Calu3 (cell line): Measurements from ENCODE around the gene FBLL1. TPM values are rescaled to one million over a fixed set of nuclear protein-coding genes. Genes with fewer than 3 reads are reported as not detected.
A peak's percentile ranks its signal among the peaks of the same experiment; 100 is the strongest.

Experiments
- BruUV-seq: library from RNA; stranded (reverse); fragments of 400-500 nt; replicated peaks from 2 replicates; lab custom pipeline; 2021; lab: Mats Ljungman, UMichigan
- CTCF ChIA-PET: fragments of 300-600 bp; sonication (Branson Sonifier 250); formaldehyde crosslinking; loops from one replicate; lab custom pipeline; 2022; ENCODE audit warnings: antibody characterized with exemption; lab: Charles Lee
- DNase-seq: peaks from one replicate; pipeline ENCODE4 v3.0.0; 2022
- H3K27ac Mint-ChIP-seq: one replicate; pipeline ENCODE4 v1.8.0; 2022; ENCODE audit warnings: mixed read lengths; ENCODE audit not compliant: unreplicated experiment
- H3K27me3 Mint-ChIP-seq: one replicate; pipeline ENCODE4 v1.8.0; 2022; ENCODE audit warnings: mixed read lengths; ENCODE audit not compliant: unreplicated experiment
- H3K36me3 Mint-ChIP-seq: one replicate; pipeline ENCODE4 v1.8.0; 2022; ENCODE audit warnings: mild to moderate bottlenecking, moderate library complexity, mixed read lengths; ENCODE audit not compliant: insufficient read depth, unreplicated experiment
- H3K4me1 Mint-ChIP-seq: one replicate; pipeline ENCODE4 v1.8.0; 2022; ENCODE audit warnings: mild to moderate bottlenecking, low read depth, mixed read lengths; ENCODE audit not compliant: unreplicated experiment
- H3K4me3 Mint-ChIP-seq: one replicate; pipeline ENCODE4 v1.8.0; 2022; ENCODE audit warnings: mild to moderate bottlenecking, low read depth, moderate library complexity, mixed read lengths; ENCODE audit not compliant: unreplicated experiment
- H3K9me3 Mint-ChIP-seq: one replicate; pipeline ENCODE4 v1.8.0; 2022; ENCODE audit warnings: low read depth, mixed read lengths; ENCODE audit not compliant: unreplicated experiment
- intact Hi-C: fragments of 100-400 bp; cut with micrococcal nuclease; formaldehyde crosslinking; loops from one replicate; pipeline ENCODE4 v1.10.0; 2022; ENCODE audit not compliant: unreplicated experiment
- total RNA-seq: library from RNA; stranded (reverse); gene quantifications from 2 replicates; pipeline ENCODE4 v1.2.3, GENCODE V29; 2022
- TF ChIP-seq, protein P1 (sequence below): fragments of 200-600 bp; IDR thresholded peaks from one replicate; pipeline ENCODE4 v1.8.0; 2022; ENCODE audit warnings: antibody characterized with exemption; ENCODE audit not compliant: unreplicated experiment

FBLL1 gene
- total RNA-seq, 1 experiment from 2014 or later = 6.0 TPM

DNA sequence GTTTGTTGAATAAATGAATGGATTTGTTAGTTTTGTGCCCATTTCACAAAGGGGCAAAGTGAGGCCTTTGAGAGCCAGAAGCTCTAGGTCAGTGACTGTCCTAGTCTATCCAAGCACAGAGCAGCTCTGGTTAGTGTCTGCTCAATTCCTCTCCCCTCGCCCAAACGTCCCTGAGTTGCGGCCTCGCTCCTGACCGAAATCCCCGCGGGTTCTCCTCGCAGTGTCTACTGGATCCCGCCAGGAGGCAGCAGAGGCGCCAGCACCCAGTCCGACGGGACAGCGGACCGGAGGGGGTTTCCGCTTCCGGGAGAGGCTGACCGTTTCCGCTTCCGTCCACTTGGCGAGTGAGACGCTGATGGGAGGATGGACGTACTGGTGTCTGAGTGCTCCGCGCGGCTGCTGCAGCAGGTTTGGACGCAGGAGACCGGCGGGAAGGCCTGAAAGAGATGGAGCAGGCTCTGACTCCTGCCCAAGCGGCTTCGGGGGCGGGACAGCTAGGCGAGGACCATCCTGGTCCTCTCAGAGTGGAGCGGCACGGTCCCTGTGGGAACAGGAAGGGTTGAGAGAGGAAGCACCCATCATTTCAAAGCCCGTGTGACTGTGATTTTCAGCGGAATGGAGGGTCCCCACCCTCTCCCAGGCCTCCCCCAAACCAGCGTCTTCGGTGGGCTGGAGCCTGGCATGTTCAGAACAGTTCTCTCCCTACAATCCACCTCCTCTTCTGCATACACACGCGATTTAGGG, 42.8 kb upstream of the FBLL1 start, which contains the start of gene RARS1:
Gene RARS1 (plus strand): TSS at position 336 of the 744 bp plus-strand sequence. CDS start 28 bp downstream, at position 364.
- Mint-ChIP-seq H3K36me3 (peaks cover 50% of the 10 kb centered on the region), H3K9me3 (no peaks in the 10 kb centered on the region), H3K4me1 (peaks cover 25% of the 10 kb centered on the region), H3K27ac (peak within 1 kb of the TSS; percentile 95), H3K4me3 (peak within 1 kb of the TSS; percentile 100), H3K27me3 (no peaks in the 10 kb centered on the region)
- CTCF ChIA-PET = interaction anchor here (0.5 to 0.9 kb wide), 4 partner anchors 13 to 893 kb away, joined by 3 to 5 read pairs (median 4); no protein-coding TSS in a partner anchor
- DNase-seq = peak; percentile 97
- TF ChIP-seq, protein P1, sequence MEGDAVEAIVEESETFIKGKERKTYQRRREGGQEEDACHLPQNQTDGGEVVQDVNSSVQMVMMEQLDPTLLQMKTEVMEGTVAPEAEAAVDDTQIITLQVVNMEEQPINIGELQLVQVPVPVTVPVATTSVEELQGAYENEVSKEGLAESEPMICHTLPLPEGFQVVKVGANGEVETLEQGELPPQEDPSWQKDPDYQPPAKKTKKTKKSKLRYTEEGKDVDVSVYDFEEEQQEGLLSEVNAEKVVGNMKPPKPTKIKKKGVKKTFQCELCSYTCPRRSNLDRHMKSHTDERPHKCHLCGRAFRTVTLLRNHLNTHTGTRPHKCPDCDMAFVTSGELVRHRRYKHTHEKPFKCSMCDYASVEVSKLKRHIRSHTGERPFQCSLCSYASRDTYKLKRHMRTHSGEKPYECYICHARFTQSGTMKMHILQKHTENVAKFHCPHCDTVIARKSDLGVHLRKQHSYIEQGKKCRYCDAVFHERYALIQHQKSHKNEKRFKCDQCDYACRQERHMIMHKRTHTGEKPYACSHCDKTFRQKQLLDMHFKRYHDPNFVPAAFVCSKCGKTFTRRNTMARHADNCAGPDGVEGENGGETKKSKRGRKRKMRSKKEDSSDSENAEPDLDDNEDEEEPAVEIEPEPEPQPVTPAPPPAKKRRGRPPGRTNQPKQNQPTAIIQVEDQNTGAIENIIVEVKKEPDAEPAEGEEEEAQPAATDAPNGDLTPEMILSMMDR = peak; percentile 98
- TSS peak; percentile 50 for BruUV-seq
- intact Hi-C loops = loop anchor here (2.0 to 5.0 kb wide), 2 partner anchors 171 to 218 kb away; no protein-coding TSS in a partner anchor

DNA sequence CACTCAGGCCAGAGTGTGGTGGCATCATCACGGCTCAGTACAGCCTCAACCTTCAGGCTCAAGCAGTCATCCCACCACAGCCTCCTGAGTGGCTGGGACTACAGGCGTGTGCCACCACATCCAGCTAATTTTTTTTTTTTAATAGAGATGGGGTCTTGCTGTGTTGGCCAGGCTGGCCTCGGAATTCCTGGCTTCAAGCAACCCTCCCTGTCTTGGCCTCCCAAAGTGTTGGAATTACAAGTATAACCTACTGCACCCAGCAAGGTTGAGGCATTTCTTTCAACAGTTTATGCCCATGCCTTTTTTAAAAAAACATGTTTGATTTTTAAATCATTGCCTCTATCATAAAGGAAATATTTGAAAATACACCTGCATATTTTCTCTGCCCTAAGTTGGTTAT, 40.0 kb upstream of the FBLL1 start:
- Mint-ChIP-seq H3K4me1 (peaks cover 25% of the 10 kb centered on the region), H3K36me3 (peaks cover 77% of the 10 kb centered on the region), H3K9me3 (no peaks in the 10 kb centered on the region), H3K4me3 (no peak overlapping the region), H3K27ac (no peak overlapping the region), H3K27me3 (no peaks in the 10 kb centered on the region)
- BruUV-seq = no TSS peak
- TF ChIP-seq, protein P1 = no peak
- DNase-seq = no peak
- intact Hi-C loops = loop anchor here (5.0 kb wide), 1 partner anchor 168 kb away; no protein-coding TSS in a partner anchor
- CTCF ChIA-PET = no interaction called here

DNA sequence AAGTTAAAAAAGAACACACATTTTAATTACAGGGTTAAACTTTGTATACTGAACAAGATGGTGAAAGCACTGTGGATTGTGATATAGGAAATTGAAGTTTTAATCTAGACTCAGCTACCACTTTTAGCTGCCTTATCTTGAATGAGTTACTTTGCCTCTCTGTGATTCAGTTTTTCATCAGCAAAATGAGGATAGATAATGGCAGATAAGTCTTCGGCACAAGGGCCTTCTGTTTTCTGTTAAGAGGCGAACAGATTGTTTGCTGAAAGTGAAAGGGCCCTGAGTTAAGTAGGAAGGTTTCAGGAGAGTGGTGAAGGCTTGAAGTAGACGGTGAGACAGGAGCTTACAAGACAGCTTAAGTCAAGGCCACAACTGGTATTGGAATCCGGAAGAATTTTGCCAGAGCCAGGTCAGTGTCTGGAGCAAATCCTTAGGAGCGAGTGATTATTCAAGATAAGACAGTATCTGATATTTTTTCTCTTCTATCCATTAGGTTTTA, 35.0 kb upstream of the FBLL1 start:
- CTCF ChIA-PET = no interaction called here
- Mint-ChIP-seq H3K4me1 (peaks cover 9% of the 10 kb centered on the region), H3K27ac (no peak overlapping the region), H3K4me3 (no peak overlapping the region), H3K9me3 (no peaks in the 10 kb centered on the region), H3K27me3 (no peaks in the 10 kb centered on the region), H3K36me3 (peaks cover 83% of the 10 kb centered on the region)
- BruUV-seq = no TSS peak
- TF ChIP-seq, protein P1 = no peak
- intact Hi-C loops = loop anchor here (5.0 kb wide), 1 partner anchor 808 kb away; the partner anchor contains the start of gene SLIT3
- no peak for DNase-seq

DNA sequence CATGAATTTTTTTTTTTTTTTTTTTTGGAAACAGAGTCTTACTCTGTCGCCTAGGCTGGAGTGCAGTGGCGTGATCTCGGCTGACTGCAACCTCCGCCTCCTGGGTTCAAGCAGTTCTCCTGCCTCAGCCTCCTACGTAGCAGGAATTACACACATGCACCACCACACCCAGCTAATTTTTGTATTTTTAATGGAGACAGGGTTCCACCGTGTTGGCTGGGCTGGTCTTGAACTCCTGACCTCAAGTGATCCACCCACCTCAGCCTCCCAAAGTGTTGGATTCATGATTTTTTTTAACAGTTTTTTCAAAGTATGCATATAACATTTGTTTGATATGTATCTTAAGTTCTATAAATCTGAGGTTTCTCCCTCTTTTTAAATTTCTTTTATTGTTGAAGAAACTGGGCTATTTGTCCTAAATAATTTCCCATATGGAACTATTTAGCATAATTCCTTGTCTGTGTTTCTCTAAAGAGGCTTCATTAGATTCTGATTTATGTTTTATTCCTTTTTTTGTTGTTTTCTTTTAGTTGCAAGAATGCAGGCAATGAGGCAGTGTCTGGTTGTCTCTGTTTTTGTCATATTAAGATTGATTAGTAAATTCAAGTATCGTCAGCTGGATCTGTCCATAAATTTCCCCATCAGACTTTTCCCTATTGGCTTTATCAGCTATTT, 26.4 kb upstream of the FBLL1 start:
- TF ChIP-seq, protein P1 = no peak
- H3K36me3 Mint-ChIP-seq = peaks cover 60% of the 10 kb centered on the region
- DNase-seq = no peak
- no peaks in the 10 kb centered on the region for H3K27me3 Mint-ChIP-seq
- no peak overlapping the region for H3K4me3 Mint-ChIP-seq
- CTCF ChIA-PET = no interaction called here
- H3K9me3 Mint-ChIP-seq = no peaks in the 10 kb centered on the region
- no peak overlapping the region for H3K27ac Mint-ChIP-seq
- no TSS peak for BruUV-seq
- intact Hi-C loops = no loop called here
- H3K4me1 Mint-ChIP-seq = no peaks in the 10 kb centered on the region
